ENCODE measurements around the gene CORO1C. TPM values are rescaled to one million over a fixed set of nuclear protein-coding genes. Genes with fewer than 3 reads are reported as not detected.

The CORO1C gene
- total RNA-seq, 4 donors from 2014 or later = 221 to 441 (median 315) TPM

GRCh38 chr12:108671110-108671509, 60.2 kb downstream of the CORO1C start:
- peaks cover 0 to 24% (median 10%) of the 10 kb centered on the region in 4 donors for H3K36me3 ChIP-seq
- no peak overlapping the region for H3K4me3 ChIP-seq
- H3K27ac ChIP-seq (replicated peaks in 1 of 4) = peak overlapping the region; percentile 5 to 83 (median 42)
- TF ChIP-seq CTCF (IDR thresholded peaks at IDR 0.05) (no peak), EP300 (IDR thresholded peaks at IDR 0.05) (no peak), POLR2AphosphoS5 (IDR thresholded peaks at IDR 0.05) (no peak), POLR2A (IDR thresholded peaks at IDR 0.05; ENCODE audit: low read depth) (no peak)
- no peaks in the 10 kb centered on the region for H3K27me3 ChIP-seq
- no peaks in the 10 kb centered on the region for H3K9me3 ChIP-seq
- 77% methylated on average over 3 of the region's 3 CpGs for WGBS
- no peak for DNase-seq (ENCODE audit: extremely low spot score)
- intact Hi-C loops (cut with DNase I) = no loop called here
- H3K4me1 ChIP-seq = peaks cover 37 to 78% (median 69%) of the 10 kb centered on the region in 4 donors

- Histone ChIP-seq H3K36me3 (peaks cover 0 to 16% (median 9%) of the 10 kb centered on the region in 4 donors), H3K9me3 (no peaks in the 10 kb centered on the region), H3K4me1 (peaks cover 47 to 80% (median 69%) of the 10 kb centered on the region in 4 donors), H3K27ac (replicated peaks in 1 of 4) (peak overlapping the region; percentile 22 to 83 (median 42)), H3K27me3 (no peaks in the 10 kb centered on the region), H3K4me3 (no peak overlapping the region)
- 76% methylated on average over 7 of the region's 7 CpGs for WGBS
- no peak for TF ChIP-seq POLR2AphosphoS5 (IDR thresholded peaks at IDR 0.05)
- intact Hi-C loops (cut with DNase I) = no loop called here
- no peak for DNase-seq (ENCODE audit: extremely low spot score)
Measured at GRCh38 chr12:108670066-108670631, 61.2 kb downstream of the CORO1C start.

GRCh38 chr12:108668542-108668941, 62.8 kb downstream of the CORO1C start:
- Histone ChIP-seq H3K9me3 (no peaks in the 10 kb centered on the region), H3K4me1 (peaks cover 59 to 96% (median 77%) of the 10 kb centered on the region in 4 donors), H3K27ac (replicated peaks in 1 of 4) (peak overlapping the region; percentile 35 to 90 (median 84)), H3K36me3 (peaks cover 0 to 9% (median 3%) of the 10 kb centered on the region in 4 donors), H3K27me3 (no peaks in the 10 kb centered on the region), H3K4me3 (peak overlapping the region in 1 of 4 donors; percentile 12)
- TF ChIP-seq POLR2AphosphoS5 (IDR thresholded peaks at IDR 0.05) (no peak), CTCF (IDR thresholded peaks at IDR 0.05) (no peak)
- intact Hi-C loops (cut with DNase I) = no loop called here
- no peak for DNase-seq (ENCODE audit: extremely low spot score)
- 74% methylated on average over 1 of the region's 1 CpG for WGBS

- peaks cover 59 to 98% (median 81%) of the 10 kb centered on the region in 4 donors for H3K4me1 ChIP-seq
- H3K36me3 ChIP-seq = peaks cover 0 to 6% (median 3%) of the 10 kb centered on the region in 4 donors
- no peaks in the 10 kb centered on the region for H3K9me3 ChIP-seq
- no peak for TF ChIP-seq CTCF (IDR thresholded peaks at IDR 0.05)
- TF ChIP-seq EP300 (IDR thresholded peaks at IDR 0.05) = no peak
- no peak for TF ChIP-seq POLR2A (IDR thresholded peaks at IDR 0.05; ENCODE audit: low read depth)
- TF ChIP-seq POLR2AphosphoS5 (IDR thresholded peaks at IDR 0.05) = no peak
- 38% methylated on average over 8 of the region's 8 CpGs for WGBS
- no peak for DNase-seq (ENCODE audit: extremely low spot score)
- intact Hi-C loops (cut with DNase I) = no loop called here
- peak overlapping the region in 1 of 4 donors; percentile 12 for H3K4me3 ChIP-seq
- no peaks in the 10 kb centered on the region for H3K27me3 ChIP-seq
- H3K27ac ChIP-seq (replicated peaks in 1 of 4) = peak overlapping the region; percentile 35 to 90 (median 84)
Measured at GRCh38 chr12:108668063-108668462, 63.3 kb downstream of the CORO1C start.

GRCh38 chr12:108667349-108667748, 64.0 kb downstream of the CORO1C start:
- Histone ChIP-seq H3K27ac (replicated peaks in 1 of 4) (peak overlapping the region; percentile 35 to 90 (median 84)), H3K9me3 (no peaks in the 10 kb centered on the region), H3K27me3 (no peaks in the 10 kb centered on the region), H3K4me1 (peaks cover 59 to 94% (median 82%) of the 10 kb centered on the region in 4 donors), H3K4me3 (no peak overlapping the region), H3K36me3 (peaks cover 0 to 5% (median 0%) of the 10 kb centered on the region in 4 donors)
- intact Hi-C loops (cut with DNase I) = no loop called here
- 54% methylated on average over 2 of the region's 2 CpGs for WGBS
- TF ChIP-seq CTCF (IDR thresholded peaks at IDR 0.05) (no peak), POLR2A (IDR thresholded peaks at IDR 0.05; ENCODE audit: low read depth) (no peak)
- DNase-seq (ENCODE audit: extremely low spot score) = no peak
